HL-60 (cell line): ENCODE results near the gene TMEM129.

Source experiments
- GABPA ChIP-seq: IDR thresholded peaks from 2 replicates; pipeline ENCODE4 v1.6.1; 2012; ENCODE audit warnings: low read depth
- POLR2AphosphoS5 ChIP-seq: IDR thresholded peaks from 2 replicates; pipeline ENCODE4 v1.6.1; 2012; ENCODE audit warnings: low read depth
- REST ChIP-seq: IDR thresholded peaks from 2 replicates; pipeline ENCODE4 v1.6.1; 2012; ENCODE audit warnings: low read depth; ENCODE audit not compliant: insufficient replicate concordance
- TF ChIP-seq, protein P1 (sequence below): IDR thresholded peaks from one replicate; pipeline ENCODE4 v1.5.1; 2011; ENCODE audit warnings: low read length, control low read depth, inconsistent platforms; ENCODE audit not compliant: insufficient read depth

DNA sequence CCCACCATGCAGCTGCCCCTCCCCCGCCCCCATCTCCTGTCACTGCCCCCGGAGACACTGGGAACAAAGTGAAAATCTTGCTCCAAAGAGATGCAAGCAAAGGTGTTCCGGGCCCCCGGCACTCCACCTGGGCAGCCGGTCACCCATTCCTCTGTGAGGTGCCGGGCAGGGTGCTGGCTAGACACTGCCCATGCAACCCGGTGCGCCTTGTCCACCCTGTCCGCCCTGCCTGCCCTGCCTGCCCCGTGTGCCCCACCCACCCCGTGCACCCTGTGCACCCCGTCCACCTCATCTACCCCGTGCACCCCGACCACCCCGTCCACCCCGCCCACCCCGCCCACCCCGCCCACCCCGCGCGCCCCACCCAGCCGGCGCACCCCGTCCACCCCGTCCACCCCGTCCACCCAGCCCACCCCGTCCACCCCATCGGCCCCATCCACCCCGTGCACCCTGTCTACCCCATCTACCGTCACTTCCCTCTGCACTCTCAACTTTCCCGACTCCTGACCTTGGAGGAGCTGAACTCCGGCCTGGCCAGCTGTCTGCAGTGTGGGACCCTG lies 40.1 kb upstream of the TMEM129 start:
- TF ChIP-seq, protein P1, sequence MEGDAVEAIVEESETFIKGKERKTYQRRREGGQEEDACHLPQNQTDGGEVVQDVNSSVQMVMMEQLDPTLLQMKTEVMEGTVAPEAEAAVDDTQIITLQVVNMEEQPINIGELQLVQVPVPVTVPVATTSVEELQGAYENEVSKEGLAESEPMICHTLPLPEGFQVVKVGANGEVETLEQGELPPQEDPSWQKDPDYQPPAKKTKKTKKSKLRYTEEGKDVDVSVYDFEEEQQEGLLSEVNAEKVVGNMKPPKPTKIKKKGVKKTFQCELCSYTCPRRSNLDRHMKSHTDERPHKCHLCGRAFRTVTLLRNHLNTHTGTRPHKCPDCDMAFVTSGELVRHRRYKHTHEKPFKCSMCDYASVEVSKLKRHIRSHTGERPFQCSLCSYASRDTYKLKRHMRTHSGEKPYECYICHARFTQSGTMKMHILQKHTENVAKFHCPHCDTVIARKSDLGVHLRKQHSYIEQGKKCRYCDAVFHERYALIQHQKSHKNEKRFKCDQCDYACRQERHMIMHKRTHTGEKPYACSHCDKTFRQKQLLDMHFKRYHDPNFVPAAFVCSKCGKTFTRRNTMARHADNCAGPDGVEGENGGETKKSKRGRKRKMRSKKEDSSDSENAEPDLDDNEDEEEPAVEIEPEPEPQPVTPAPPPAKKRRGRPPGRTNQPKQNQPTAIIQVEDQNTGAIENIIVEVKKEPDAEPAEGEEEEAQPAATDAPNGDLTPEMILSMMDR, result no peak
- TF ChIP-seq POLR2AphosphoS5, result no peak
- TF ChIP-seq REST, result no peak
- TF ChIP-seq GABPA, result no peak
